Hematopoietic multipotent progenitor cell (in vitro differentiated cells): Measurements from ENCODE around the gene CNNM1. TPM values are rescaled to one million over a fixed set of nuclear protein-coding genes. Genes with fewer than 3 reads are reported as not detected.
A peak's percentile ranks its signal among the peaks of the same experiment; 100 is the strongest.

Source experiments
- DNase-seq, 3 donors: peaks; one replicate each; pipeline ENCODE4 v3.0.0-alpha.2; 2011 to 2015; ENCODE audit warnings: low read depth in 2 of 3, low spot score in 2 of 3
- total RNA-seq: library from RNA; depleted of rRNA; stranded (reverse); fragments of >200 nt; gene quantifications from one replicate; pipeline ENCODE4 v1.2.3, GENCODE V29; 2012

Gene CNNM1
- total RNA-seq, 1 donor: 1.9 TPM

DNA sequence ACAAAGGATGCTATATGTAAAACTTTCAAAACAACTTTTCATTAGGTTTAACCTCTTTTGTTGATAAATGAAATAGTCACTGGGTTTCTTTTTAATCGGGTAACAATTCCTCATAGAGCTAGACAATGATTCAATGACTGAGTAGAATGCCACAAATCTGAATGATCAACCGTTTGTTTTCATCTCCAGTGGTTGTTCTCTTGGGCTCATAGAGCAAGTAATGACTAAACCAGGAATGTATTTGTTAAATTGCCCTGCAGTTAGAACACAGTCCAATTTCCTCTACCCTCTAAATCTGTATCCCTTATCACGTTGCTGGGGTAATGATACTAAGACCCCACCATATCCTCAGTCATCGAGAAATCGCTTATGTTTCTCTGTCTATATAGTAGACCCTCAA is 40.0 kb downstream of the CNNM1 start:
- DNase-seq: no peak

DNA sequence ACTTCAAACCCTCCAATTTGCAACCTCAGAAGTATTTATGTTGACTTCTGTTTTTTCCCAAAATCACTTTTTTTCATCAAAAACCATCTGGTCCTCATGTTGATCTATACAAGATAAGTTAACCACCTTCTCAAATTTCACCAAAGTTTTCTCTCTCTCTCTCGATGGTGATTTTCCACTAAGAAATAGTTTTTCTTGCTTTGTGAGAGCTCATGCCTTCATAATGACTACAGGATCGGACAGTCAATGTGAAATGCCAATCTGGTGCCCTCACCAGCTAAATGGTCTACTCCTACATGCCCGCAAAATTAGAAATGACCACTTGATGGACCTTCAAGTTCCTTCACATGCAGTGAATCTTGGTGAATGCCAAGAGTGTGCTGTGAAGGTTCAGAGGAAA is 40.4 kb downstream of the CNNM1 start:
- DNase-seq: no peak

DNA sequence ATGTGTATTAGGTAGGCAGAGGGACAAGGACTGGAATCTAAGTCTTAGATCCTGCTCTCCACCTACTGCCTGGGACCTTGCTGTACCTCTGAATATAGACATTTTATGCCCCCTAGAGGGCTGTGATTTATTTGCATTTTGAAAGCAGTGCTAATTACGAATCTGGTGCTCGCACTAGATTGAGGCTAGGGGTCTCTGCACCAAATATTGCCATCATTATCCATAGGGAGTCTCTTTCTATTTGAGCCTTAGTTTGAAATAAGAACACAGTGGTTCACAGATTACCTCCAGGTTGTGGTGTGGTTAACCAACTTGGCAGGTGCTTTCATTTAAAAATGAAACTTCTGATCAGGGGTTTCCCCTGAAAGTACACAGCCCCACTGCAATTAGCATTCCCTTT is 41.8 kb downstream of the CNNM1 start:
- DNase-seq: peak in 2 of 3 donors; percentile 22 to 32

DNA sequence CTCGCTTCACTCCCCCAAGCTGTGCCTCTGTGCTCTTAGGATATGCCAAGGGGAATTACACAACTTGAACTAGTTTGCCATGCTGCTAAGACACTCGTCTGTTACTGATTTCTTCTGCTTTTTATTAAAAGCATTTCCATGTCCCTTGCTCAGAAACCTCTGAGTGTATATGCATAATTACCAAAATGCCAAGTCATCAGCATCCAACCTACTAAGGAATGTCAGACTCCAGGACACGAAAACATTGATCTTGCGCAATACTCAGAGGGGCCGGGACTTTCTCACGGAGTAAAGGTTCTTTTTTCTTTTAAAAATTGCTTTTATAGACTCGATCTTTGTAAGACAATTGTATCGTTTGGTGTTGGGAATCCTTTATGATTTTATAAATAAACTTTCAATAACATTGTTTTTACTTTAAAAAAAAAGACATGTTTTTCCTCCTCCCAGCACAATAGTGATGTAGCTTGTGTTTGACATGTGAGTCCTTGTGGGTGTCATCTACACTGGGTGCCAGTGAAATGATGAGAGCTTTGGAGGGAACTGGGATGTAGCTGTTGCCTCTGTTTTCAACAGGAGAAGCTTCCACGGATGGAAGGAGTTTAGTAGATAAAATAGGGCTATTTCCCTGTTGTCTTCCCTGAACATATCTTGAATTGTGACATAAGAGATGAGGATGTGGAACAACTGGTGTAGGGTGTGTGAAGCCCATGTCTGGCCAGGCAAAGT is 43.6 kb downstream of the CNNM1 start:
- no peak for DNase-seq

DNA sequence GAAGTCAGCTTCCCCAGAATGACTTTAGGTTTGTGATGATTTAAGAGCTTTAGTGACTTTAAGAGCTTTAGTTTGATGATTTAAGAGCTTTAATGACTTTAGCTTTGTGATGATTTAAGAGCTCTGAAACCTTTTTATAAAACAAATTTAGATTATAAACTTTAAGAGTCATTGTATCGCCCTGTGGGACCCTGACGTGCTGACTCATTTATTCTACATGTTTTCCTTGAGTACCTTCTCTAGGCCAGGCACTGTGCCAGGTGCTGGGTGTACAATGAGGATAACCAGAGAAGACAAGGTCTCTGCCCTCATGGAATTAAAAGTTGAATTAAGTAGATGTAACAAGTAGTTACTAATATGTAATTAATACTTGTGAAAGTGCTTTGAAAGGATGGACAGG is 45.4 kb downstream of the CNNM1 start:
- DNase-seq: peak in 1 of 3 donors; percentile 28

DNA sequence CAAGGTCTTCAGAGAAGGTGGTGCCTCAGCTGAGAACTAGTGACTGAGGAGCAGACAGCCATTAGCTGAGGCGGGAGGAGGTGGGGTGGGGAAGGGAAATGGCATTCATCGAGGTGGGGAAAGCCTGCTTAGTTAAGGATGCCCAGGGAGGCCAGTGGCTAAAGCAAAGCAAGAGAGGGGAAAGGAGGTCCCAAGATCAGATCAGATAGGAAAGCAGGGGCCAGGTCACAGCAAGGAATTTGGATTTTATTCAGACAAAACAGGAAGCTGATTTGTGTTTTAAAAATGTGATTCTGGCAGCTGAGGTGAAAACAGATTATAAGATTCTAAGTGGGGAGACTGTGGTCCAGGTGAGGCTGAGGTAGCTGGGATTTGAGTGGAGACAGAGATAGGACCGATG is 45.8 kb downstream of the CNNM1 start:
- DNase-seq: no peak

DNA sequence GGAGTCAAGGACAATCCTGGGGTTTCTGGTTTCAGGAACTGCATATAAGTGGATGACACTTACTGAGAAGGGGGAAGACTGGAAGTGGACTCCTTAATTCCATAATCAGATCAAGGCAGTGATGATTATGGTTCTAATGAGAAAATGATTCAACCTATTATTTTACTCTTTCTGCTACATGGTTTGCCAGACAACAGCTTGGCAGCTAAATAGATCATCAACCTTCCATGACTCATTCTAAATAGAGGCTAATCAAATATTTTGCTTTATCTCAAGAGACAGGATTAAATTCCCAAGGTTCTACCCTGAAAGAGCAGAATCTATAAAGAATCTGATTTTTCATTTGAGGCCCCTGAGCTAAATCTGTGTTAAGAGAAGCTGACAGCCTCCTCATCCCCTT is 46.3 kb downstream of the CNNM1 start:
- no peak for DNase-seq

DNA sequence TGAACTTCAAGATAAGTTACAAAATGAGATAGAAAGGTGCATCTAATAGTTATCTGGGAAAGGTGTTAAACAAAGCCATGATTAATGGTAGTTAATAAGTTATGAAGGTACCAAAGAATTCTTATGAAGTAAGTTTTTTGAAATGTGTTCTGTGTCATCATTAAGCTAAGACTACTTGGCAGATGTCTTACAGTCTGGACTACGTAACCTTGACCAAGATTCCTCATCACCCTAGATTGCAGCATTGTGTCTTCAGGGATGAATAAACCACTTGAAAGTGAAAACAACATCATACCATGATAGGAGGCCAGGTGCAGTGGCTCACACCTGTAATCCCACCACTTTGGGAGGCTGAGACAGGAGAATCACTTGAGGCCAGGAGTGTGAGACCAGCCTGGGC is 53.0 kb downstream of the CNNM1 start:
- no peak for DNase-seq

DNA sequence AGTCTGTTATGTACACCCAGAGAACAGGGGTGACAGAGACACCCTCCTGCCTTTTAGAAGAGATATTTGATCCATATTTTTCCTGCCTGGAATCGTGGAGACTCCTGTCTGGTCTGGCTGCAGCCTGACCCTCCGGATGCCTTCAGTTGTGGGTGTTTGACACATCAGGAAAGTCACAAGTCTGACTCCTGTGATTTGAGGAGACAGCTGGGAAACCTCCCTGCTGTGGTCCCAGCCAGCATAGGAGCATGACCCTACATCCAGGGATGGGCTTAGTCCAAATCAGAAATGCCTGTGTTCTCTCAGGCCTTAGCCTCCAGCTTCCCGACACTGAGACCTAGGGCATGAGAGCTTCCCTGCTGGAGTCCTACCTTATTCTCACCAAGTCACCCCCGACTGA is 57.9 kb downstream of the CNNM1 start:
- DNase-seq: no peak

DNA sequence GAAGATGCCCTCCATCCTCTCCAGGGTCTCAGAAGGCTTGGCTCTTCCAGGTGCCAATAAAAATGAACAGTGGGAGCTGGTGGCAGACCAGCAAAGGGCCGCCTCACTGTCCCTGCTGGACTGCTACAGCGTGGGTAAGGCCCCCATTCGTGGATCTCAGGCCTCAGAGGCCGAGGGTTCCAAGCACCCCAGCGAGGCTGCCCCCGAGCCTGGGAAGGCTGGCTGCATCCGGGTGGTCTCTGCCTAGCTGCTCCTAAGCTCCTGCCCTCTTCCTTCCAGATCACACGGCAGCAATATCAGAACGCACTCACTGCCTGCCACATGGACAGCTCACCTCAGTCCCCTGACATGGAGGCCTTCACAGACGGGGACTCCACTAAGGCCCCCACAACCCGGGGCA is 58.4 kb downstream of the CNNM1 start:
- DNase-seq: no peak

DNA sequence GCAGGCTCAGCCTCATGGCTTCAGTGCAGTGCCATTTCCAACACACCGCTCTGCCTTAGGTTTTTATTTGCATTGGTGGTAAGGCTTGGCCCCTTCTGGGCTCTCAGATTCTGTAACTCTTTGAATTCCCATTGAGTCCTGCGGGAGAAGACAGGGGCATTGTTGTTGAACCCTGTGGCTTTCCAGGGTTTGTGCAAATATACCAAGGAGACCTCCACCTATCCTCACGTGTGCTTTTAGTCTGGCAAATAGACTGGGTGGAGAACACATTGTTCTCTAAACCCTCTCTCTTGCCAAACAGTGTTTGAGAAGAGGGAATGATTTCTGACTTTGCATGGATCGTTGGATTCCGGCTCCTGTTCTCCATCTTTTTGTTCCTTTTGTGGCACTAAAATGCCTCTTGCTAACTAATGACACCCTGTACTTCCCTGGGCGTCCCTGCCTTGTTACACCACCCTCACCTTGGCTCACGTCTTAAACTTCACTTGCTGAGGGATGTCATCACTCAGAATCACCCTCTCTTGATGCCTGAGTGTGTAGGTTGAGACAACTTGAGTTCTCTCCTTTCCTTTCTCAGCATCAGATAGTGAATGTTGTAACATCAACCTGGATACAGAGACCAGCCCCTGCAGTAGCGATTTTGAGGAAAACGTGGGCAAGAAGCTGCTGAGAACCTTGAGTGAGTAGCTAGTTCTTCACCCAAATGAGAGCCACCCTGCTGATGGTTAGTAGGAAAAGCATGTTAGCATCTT is 60.7 kb downstream of the CNNM1 start:
- DNase-seq: no peak

DNA sequence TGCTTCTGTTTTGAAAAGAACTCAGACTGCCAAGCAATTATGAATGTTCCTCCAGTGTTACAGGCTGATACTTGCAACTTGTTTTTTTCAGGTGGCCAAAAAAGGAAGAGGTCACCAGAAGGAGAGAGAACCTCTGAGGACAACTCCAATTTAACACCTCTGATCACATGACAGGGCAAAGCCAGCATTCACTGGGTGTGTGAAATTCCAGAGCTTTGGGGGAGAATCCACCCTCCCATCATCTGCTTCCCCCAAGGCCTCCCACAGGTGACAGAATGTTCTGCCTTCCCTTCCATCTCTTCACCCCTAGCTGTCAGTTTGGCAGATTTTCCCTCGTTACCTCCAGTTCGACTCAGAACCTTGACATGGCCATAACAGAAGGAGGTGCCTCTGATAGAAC is 62.2 kb downstream of the CNNM1 start:
- no peak for DNase-seq

DNA sequence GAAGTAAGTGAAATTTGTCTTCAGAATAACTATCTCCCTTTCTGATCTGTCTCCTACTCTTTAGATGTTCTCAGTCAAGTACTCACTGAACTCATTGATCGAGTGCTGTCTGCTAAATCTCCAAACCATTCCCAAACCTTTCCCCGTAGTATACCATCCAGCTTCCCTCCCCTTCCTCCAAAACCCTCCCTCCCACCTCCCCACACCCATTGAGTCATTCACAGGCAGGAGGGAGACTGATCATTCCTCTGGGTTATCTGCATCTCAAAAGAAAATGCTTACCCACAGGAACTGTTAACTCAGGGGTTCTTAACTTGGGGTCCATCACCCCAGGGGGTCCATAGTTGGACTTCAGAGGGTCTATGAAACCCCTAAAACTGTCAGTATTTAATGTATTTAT is 63.9 kb downstream of the CNNM1 start:
- no peak for DNase-seq

DNA sequence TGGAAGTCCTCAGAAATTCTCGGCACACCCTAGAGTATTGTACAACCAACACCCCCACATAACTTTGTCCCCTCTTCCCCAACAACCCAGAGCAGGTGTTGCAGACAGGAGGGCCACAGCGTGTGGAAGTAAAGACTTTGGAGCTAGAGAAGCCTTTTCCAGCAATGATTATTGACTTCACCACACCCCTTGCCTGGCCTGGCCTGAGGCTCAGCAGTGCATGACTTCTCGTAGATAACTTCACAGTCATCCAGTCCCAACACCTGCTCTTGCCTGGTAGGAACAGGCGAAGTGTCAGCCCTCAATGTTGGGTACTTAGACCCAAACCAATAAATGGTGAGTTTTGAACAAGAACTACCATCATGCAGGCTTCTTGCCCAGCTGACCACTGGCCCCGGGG is 64.5 kb downstream of the CNNM1 start:
- DNase-seq: no peak

DNA sequence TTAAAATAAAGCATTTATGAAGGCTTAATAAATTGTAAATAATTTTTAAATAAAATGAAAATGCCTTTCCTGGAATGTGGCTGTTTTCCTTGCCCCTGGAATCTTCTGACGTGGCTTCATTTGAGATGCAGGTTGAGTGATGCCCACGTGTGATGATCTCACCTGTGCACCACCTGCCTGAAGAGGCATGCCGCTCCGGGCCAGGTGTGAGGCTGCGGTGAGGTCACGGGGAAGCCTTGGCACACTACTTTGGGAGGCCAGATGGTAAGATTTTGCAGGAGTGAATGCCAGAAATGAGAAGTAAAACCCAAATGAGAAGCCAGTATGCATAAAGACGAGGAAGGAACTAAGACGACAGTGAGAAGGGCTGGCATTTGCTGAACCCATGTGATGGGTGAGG is 65.1 kb downstream of the CNNM1 start:
- DNase-seq: no peak

DNA sequence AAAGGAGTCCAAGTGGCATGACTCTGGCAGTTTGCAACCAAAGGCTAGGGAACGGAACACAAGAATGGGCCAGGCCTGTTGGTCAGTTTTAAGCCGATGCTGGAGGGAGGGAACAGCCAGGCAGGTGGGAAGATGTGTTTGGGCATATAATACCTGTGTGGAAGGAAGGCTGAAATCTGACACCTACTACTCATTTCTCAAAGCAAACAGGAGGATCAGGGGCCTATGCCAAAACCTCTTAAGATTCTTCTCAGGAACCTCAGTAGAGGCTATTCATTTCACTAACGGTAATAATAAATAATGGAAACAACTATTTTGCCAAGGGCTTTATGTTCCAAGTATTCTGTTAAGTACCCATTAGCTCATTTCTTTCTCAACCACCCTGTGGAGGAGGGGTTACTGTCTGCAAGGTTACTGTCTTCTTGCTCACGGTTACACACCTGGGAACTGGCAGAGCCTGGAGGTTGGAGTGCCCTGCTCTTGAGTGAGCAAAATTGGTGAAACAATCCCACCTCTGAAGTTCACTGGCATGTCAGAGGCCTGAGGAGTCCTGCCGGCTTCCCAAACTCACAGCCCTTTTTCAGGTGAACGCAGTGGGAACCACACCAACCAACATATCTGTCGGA is 65.7 kb downstream of the CNNM1 start:
- no peak for DNase-seq

DNA sequence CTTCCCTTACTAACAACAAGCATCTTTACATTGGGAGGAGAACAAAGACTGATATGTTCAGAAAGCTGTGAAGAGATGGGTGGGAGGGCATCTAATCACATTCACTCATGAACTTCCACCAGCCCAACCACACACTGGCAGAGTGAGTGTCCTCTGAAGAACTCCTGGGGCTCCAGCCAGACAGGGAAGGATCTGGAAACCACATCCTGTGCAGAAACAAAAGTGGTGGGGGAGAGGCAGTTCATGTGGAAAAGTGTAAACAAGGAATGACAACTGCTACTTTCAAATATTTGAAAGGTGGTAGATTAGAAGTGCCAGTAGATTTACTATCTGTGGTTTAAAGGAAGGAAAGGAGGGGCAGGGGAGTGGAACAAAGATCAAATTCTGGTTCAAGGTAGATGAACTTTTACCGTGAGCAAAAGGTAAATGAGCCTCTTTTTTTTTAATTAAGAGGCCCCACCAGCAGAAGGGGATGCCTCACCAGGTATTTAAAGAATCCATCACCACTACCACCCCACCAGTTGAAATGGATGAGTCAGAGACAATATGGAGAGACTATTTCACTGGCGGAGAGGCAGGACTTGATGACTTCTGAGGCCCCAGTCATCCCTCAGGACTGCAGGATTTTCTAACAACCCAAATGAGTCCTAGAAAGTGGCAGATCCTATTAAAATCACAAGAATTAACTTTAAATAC is 66.7 kb downstream of the CNNM1 start:
- no peak for DNase-seq

DNA sequence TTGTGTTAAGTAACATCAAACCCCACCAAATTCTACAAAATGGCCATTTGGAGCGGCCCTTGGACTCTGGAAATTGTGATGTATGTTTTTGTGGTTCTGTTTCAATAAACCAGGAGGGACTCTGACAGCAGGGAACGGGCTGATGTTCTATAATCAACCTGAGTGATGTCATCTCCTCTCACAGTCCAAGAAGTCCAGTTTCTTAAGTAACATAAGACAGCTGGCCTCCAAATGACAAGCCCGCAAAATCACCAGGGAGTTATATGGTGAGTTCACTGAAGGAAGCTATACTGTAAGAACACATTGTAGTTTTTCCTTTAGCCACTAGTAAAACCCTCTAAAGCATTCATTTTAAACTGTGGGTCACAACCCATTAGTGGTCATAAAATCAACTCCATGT is 67.3 kb downstream of the CNNM1 start:
- no peak for DNase-seq

DNA sequence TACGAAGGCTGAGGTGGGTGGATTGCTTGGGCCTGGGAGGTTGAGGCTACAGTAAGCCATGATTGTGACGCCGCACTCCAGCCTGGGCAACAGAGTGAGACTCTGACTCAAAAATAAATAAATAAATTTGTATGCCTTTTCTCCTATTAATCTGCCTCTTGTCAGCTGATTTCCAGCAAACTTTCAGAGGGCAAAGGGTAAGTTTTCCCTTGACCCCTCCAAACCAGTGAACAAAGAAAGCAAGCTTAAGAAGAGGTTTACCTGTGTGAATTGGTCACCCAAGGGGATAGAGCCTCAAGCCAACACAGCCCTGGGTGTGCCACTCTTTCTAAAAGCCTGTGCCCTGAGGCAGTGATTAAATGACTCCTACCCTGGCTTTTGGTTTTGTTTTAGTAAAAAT is 70.5 kb downstream of the CNNM1 start:
- no peak for DNase-seq

DNA sequence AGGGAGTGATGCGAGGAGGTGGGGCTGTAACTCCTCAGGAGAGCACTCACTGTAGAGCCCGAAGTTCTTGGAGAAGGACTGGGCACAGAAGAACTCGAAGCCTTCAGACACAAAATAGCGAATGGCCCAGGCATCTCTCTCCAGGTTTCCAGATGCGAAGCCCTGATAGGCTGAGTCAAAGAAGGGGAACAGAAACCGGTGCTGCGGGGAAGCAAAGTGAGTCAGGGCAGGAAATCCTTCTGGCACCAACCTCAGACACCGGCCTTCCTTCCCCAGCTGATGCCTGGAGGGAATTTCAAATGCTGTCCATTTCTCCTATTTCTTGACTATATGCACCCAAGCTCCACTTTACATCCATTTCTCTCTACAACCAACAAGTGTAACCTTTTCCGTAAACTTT is 74.5 kb downstream of the CNNM1 start:
- DNase-seq: peak in 2 of 3 donors; percentile 50 to 51

DNA sequence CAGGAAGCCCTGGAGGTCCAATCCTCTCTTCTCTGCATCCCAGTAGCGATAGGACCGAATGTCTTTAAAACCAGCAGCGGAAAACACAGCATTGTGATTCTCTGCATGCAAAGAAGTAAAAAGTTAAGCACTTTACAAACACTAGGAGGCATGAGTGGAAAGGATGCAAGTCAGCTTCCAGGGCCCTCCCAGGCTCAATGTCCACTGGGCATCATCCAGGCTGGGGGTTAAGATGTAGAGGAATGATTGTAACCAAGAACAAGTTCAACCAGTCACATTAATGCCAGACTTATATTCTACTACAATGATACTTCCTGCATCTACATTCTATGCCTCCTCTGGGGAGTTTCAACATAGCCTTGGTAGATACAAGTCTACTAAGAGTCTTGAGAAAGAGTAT is 77.0 kb downstream of the CNNM1 start:
- no peak for DNase-seq
